Panc1 (cell line): ENCODE results near the gene TBC1D23.

Experiments
- POLR2AphosphoS5 ChIP-seq: IDR thresholded peaks from 2 replicates; pipeline ENCODE4 v1.6.1; 2012; ENCODE audit warnings: mild to moderate bottlenecking, low read depth, low read length, moderate library complexity
- TCF7L2 ChIP-seq: IDR thresholded peaks from 2 replicates; pipeline ENCODE4 v1.6.1; 2011; ENCODE audit warnings: mild to moderate bottlenecking, low read depth, low read length, inconsistent platforms
- TF ChIP-seq, protein P1 (sequence below): fragments of 450-650 bp; IDR thresholded peaks from 2 replicates; pipeline ENCODE4 v1.5.1; 2017; ENCODE audit warnings: mild to moderate bottlenecking
- TF ChIP-seq, protein P2 (sequence below), 2 experiments: IDR thresholded peaks; 2 replicates each; pipeline ENCODE4 v1.6.1; 2011 to 2012; ENCODE audit warnings: low read depth in 2 of 2, control low read depth in 1 of 2, low read length in 1 of 2, mild to moderate bottlenecking in 1 of 2, moderate library complexity in 1 of 2; ENCODE audit not compliant: insufficient read depth in 1 of 2

DNA sequence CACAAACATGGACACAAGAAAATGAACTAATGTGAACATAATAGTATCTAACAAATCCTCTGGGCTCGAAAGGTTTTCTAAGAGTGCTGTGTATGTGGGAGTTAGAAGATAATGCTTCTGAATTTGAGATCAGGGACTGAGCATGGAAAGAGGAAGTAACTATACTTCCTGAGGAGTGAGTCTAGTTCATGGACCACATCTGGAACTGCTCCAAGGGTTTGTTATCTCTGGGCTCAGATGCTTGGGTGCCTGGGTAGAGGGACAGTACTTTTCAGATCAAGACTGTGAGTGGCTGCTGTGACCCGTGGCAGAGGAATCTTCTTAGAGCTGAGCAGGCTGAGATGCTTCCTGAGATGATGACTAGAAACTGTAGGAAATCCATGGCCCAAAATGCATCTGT lies 28.5 kb downstream of the TBC1D23 start:
- TF ChIP-seq, protein P1, sequence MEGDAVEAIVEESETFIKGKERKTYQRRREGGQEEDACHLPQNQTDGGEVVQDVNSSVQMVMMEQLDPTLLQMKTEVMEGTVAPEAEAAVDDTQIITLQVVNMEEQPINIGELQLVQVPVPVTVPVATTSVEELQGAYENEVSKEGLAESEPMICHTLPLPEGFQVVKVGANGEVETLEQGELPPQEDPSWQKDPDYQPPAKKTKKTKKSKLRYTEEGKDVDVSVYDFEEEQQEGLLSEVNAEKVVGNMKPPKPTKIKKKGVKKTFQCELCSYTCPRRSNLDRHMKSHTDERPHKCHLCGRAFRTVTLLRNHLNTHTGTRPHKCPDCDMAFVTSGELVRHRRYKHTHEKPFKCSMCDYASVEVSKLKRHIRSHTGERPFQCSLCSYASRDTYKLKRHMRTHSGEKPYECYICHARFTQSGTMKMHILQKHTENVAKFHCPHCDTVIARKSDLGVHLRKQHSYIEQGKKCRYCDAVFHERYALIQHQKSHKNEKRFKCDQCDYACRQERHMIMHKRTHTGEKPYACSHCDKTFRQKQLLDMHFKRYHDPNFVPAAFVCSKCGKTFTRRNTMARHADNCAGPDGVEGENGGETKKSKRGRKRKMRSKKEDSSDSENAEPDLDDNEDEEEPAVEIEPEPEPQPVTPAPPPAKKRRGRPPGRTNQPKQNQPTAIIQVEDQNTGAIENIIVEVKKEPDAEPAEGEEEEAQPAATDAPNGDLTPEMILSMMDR = no peak
- TF ChIP-seq, protein P2, sequence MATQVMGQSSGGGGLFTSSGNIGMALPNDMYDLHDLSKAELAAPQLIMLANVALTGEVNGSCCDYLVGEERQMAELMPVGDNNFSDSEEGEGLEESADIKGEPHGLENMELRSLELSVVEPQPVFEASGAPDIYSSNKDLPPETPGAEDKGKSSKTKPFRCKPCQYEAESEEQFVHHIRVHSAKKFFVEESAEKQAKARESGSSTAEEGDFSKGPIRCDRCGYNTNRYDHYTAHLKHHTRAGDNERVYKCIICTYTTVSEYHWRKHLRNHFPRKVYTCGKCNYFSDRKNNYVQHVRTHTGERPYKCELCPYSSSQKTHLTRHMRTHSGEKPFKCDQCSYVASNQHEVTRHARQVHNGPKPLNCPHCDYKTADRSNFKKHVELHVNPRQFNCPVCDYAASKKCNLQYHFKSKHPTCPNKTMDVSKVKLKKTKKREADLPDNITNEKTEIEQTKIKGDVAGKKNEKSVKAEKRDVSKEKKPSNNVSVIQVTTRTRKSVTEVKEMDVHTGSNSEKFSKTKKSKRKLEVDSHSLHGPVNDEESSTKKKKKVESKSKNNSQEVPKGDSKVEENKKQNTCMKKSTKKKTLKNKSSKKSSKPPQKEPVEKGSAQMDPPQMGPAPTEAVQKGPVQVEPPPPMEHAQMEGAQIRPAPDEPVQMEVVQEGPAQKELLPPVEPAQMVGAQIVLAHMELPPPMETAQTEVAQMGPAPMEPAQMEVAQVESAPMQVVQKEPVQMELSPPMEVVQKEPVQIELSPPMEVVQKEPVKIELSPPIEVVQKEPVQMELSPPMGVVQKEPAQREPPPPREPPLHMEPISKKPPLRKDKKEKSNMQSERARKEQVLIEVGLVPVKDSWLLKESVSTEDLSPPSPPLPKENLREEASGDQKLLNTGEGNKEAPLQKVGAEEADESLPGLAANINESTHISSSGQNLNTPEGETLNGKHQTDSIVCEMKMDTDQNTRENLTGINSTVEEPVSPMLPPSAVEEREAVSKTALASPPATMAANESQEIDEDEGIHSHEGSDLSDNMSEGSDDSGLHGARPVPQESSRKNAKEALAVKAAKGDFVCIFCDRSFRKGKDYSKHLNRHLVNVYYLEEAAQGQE (IDR thresholded peaks at IDR 0.05; ENCODE audit: insufficient read depth in 1 of 2, low read depth in 2 of 2, low read length in 1 of 2) = no peak
- TF ChIP-seq POLR2AphosphoS5 (no peak), TCF7L2 (no peak)
